NCI-H2196 treated with DMSO at 0.1 percent for 48 hours (cell line): ENCODE measurements around the gene JARID2.
"Not testable (repeated sequence)": the region's sequence is repeated elsewhere in the genome, so short reads cannot be mapped to it uniquely, and the experiment has no call there.

Experiments
- DNase-seq: peaks from one replicate; lab custom pipeline; 2025; ENCODE audit not compliant: unreplicated experiment; lab: John Stamatoyannopoulos, UW

Gene JARID2

DNA sequence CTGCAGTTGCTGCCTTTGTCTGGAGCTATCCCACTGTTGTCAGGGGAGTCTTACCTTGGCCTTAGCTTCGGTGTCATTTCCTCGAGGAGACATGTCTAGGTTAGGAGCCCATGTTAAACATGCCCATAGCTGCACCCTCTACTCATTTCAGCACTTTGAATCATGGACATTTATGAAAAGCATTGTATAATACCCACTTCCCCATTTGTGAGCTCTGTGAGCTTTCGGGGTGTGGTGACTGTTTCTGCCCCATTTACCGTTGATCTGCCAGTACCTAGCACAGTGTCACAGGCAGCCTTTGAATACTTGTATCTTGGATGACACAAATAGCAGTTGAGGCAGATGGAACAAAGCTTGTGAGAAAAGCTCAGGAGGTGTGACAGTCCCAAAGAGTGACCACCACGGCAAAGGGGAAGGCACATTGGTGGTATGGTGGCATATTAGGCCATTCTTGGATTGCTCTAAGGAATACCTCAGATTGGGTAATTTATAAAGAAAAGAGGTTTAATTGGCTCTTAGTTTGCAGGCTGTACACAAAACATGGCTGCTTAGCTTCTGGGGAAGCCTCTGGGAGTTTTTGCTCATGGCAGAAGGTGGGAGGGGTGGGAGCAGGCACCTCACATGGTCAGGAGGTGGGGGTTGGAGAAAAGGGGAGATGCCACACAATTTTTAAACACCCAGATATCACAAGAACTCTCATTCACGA lies 42.0 kb downstream of the JARID2 start:
- DNase-seq: no peak

DNA sequence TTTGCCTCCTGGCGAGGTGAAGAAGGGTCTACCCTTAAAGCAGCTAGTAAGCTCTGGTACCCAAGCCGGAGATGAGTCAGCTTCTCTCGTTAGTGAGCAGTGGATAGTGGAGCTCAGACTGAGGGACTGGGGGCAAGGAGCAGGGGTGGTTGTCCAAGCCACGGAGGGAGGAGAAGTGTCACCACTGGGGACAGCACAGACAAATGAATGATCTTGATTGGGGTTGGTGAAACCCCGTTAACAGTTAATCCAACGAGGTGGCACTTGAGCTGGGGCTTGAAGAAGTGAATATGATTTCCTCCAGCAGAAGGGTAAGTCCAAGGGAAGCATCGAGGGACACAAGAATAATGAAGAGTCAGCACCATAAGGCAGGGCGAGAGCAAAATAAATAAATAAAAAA lies 43.0 kb downstream of the JARID2 start:
- DNase-seq: no peak

DNA sequence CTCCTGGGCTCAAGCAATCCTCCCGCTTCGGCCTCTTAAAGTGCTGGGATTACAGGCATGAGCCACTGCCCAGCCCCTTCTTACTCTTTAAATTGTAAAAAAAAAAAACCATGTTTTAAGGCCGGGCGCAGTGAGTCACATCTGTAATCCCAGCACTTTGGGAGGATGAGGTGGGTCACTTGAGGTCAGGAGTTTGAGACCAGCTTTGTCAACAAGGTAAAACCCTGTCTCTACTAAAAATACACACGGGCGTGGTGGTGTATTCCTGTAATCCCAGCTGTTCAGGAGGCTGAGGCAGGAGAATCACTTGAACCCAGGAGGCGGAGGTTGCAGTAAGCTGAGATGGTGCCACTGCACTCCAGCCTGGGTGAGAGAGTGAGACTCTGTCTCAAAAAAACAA lies 43.6 kb downstream of the JARID2 start:
- DNase-seq: not testable (repeated sequence)

DNA sequence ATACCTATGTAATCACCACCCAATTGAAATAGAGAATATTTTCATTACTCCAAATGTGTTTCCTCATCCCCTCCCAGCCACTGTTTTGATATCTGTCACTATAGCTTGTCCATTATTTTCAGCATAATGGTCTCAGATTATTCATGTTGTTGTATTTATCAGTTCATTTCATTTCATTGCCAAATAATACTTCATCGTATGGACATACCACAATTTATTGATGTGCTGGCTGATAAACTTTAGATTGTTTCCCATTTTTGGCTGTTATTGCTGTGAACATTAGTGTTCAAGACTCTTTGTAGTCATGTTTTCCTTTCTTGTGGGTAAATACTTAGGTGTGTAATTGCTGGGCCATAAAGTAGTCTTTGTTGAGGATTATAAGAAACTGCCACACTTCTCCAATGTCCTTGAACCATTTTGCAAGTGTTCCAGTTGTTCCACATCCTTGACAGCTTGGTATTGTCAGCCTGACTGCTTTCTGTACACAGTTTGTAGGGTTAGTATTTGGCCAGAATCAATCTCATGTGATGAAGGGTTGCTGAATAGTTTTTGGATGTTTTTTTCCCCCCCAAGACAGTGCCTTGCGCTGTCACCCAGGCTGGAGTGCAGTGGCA lies 44.3 kb downstream of the JARID2 start:
- DNase-seq: no peak

DNA sequence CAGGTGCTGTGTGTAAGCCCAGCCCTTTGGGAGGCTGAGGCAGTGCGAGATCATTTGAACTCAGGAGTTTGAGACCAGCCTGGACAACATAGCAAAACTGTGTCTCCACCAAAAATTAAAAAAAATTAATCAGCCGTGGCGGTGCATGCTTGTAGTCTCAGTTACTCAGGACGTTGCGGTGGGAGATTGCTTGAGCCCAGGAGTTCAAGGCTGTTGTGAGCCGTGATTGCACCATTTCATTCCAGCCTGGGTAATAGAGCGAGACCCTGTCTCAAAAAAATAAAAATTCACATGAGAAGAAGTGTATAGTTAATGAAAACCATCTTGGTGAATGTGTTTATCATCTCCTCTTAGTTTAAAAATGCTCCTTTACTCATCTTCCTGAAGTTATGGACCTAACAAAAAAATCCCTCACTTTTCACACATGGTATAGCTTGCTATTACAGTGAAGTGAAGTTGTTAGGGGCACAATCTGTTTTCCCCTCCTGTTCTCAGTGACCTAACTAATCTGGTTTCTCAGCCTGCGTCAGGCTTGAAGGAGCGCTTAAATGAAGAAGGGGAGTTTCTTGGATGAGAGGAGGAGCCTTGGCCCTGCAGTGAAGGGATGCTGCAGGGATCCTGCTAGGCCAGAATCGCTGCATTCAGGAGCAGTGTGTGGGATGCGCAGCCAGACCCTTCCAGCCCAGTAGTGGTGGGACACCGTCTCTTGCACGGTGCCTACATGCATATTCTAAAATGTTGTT lies 45.3 kb downstream of the JARID2 start:
- no peak for DNase-seq

DNA sequence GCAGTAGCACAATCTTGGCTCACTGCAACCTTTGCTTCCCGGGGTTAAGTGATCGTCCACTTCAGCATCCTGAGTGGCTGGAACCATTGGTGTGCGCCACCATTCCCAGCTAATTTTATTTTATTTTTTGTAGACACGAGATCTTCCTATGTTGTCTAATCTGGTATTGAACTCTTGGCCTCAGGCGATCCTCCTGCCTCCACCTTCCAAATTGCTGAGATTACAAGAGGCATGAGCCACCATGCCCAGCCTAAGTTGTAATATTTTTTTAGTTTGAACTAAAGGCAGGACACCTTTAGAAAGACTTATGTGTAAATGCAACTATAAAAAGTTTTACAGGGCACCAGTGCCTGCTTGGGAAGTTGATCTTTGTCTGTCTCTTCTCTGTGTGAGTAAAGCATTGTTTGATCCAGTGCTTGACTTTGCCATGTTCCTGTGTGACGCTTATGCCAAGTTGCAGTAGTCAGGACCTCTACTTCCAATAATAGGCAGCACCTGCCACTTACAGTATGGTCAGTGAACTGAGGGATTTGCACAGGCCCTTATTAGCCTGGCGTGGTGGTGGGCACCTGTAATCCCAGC lies 46.9 kb downstream of the JARID2 start:
- no peak for DNase-seq

DNA sequence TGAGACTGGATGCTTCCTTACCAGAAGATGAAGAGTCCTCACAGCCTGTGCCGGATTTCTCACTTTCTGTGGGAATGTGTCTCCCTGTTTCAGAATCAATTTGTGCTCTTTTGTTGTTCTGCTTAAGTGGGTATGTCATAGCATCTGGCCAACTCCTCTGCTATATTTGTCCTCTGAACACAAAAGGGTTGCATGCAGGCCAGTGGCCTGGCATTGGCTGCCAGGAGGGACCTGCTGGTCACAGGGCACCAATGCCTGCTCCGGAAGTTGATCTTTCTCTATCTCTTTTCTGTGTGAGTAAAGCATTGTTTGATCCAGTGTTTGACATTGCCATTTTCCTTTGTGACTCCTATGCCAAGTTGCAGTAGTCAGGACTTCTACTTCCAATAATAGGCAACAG lies 47.8 kb downstream of the JARID2 start:
- peak; percentile 23 for DNase-seq

DNA sequence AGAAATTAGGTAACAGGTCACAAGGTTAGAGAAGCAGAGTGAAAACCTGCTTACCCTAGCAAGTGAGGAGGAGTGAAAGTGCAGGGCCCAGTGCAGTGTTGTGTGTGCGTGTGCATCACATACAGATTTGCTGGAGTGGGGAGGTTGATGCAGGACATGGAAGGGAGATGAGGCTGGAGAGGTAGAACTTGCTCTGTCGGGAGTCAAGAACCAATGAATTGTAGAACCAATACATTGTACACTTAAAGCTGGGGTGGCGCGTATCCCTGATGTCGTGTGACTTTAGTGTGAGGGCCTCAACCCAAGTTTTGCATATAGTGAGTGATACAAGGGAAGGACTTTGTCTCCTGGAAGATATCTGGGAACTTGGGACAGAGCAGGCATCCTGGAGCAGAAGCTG lies 48.6 kb downstream of the JARID2 start:
- DNase-seq: no peak

DNA sequence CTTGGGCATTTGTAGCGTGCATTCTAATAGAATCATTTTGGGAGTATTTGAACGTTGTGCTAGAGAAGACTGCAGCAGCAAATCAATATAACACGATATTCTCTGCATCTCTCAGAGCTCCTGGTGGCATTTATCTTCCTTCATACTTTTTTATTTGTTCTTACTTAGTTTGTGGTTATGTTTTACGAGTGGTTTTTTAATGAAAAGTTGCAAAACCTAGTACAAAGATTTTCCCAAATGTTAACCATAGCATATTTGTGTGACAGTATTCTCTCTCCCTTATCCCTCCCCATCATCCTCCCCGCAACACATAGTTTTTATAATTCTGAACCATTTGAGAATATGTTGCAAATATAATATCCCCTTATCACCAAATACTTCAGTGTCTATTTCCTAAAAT lies 50.4 kb downstream of the JARID2 start:
- DNase-seq: no peak

DNA sequence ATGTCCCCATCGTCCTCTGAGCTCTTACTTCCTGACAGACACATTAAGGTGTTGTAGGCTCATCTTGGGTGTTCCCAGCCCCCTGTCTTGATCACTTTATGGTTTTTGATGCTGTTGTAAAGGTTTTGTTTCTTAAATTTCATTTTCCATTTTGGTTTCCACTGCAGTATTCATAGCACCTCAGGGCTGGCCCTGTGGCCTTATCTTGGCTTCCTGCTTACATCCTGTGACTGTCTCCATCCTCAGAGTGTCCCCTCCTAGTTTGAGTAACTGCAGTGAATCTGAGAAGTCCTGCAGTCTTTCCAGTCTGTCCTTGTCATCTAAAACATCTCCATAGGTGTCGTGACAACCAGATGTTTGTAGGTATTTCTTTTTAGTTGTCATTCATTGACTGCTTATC lies 50.9 kb downstream of the JARID2 start:
- no peak for DNase-seq

DNA sequence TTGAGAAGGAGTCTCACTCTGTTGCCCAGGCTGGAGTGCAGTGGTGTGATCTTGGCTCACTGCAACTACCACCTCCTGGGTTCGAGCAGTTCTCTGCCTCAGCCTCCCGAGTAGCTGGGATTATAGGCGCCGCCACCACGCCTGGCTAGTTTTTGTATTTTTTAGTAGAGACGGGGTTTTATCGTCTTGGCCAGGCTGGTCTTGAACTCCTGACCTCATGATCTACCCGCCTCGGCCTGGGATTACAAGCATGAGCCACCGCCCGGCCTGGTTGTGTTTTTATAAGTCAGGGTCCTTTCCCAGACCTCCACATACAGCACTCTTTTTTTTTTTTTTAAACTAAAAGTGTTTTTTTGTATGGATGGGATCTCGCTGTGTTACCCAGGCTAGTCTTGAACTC lies 51.3 kb downstream of the JARID2 start:
- not testable (repeated sequence) for DNase-seq

DNA sequence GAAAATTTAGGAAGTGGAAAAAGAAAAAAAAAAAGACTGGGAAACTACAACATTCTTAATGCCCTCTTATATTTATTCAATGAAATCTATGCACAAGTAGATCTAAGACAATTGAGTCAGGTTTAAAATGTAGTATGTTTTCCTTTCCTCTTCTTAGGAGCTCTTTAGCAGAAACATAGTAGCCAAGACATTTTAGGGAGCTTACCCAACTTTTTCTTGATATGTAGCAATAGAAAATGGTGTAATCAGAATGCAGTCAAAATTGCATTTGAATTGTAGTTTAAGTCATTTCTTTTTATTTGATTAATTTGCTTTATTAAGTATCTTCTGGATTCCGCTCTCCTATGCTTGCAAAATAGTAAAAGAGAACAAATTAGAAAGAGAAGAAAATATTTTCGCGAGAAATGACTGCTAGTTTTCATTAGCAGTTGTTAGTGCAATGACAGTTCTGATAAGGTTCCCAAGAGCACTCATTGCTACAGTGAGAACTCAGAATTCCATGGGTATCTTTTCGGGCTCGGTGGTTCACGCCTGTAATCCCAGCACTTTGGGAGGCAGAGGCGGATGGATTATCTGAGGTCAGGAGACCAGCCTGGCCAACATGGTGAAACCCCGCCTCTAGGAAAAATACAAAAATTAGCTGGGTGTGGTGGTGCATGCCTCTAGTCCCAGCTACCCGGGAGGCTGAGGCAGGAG lies 52.2 kb downstream of the JARID2 start:
- DNase-seq: no peak

DNA sequence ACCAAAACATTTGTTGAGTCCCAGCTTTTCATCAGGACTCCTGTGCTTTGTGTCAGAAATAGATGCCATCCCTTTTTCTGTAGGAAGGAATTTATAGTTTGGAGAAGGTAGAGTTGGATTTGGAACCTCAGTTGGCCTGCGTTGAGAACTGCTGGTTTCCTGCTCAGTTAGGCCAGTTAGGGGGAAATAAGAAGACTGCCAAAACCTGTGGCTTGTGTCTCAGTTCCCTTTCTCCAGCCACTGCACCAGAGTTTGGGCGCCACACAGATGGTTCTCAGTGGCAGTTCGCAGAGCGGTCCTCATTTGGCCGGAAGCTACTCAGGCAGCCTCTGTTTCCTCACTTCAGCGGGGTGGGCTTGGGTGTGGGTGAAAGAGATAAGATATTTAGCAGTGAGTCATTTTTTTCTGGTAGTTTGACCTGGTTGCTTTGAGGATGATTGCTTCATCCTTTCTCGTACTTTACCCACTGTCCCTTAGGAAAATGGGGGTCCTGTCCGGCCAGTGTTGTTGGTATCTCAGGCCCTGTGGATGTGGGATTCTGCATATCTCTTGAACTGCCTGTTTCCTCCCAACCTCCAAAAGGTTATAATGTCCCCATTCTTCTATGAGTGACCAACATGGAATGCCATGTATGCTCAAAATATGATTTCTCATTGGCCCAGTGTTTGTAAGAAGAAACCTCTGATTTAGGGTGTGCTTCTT lies 53.7 kb downstream of the JARID2 start:
- no peak for DNase-seq

DNA sequence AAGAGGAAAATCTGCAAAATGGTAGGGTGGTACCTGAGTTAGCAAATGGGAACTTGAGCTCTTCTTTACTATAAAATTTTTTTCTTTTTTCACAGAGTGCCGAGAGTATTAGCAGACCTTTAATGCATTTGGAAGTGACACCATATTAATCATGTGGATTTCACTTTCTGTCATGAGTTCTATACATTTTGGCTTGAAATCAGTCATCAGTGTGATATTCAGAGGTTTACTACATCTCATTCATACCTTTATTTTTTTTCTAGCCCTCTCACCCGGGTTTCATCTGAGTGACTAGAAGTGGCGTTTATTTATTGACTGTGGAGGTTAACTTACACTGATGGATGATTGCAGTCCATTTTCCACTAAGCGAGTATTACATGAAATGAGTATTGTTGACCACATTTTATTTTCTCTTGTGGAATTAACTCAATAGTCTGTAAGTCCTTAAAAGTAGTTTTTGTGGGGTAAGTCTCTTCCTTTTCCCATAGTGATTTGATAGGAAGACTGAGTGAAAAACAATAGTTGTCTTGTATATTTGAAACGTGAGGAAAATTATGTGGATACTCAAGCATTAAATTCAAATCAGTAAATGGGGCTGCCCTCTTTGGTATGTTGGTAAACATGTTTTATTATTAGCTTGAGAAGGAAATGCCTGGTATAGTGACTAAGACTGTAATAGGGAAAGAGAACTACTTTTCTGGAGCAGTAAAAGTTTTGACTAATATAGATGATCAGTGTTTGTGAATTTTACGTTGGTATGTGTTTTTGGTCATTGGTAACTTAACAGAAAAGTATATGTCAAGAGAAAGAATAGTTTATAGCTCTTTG lies 55.5 kb downstream of the JARID2 start:
- DNase-seq: no peak

DNA sequence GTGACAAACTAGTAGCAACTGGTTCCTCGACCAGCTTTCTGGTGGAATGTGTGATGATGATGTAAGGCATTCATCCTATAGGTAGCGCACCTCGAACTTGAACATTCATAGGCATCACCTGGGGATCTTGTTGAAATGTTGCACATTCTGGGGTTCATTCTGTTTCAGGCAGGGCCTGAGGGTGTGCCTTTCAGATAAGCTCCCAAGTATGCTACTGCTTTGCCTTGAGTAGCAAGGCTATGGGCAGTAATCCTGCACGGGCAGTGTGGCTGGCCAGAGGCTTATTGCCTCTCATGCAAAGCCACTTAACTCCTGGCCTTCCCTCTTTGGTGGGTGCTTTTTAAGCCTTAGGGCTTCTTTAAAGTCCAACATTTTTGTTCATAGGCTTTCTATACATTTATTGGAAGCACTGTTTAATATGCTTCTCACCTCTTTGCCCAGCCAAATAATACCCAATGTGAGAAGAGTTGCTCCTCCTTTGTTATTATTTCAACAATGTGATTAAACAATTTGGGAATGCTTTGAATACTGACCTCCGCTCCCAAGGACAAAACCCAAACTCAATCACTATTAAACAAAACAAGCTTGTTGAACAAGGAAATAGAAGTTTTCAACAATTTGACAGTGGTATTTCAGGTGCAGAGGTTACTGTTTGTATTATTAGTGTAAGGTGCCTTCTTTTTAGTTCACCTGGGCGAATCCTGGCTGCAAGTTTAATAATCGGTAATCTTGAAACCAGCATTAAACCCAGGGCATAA lies 57.5 kb downstream of the JARID2 start:
- DNase-seq: no peak

DNA sequence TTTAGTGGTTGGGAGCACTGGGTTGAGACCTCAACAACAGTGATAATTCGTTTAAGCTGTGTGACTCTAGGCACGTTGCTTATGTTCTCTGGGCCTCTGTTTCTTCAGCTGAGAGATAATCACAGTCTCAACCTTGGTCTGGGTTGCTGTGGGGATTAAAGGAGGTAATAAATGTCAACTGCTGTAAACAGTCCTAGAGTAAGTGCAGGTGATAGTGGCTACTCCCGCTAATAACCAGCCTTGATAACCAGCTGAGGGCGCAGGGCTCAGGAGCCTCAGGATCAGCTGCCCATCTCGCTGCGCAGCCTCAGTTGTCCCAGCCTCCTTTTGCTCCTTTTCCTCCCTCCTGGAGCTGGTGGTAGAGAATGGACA lies 58.0 kb downstream of the JARID2 start:
- DNase-seq: no peak

DNA sequence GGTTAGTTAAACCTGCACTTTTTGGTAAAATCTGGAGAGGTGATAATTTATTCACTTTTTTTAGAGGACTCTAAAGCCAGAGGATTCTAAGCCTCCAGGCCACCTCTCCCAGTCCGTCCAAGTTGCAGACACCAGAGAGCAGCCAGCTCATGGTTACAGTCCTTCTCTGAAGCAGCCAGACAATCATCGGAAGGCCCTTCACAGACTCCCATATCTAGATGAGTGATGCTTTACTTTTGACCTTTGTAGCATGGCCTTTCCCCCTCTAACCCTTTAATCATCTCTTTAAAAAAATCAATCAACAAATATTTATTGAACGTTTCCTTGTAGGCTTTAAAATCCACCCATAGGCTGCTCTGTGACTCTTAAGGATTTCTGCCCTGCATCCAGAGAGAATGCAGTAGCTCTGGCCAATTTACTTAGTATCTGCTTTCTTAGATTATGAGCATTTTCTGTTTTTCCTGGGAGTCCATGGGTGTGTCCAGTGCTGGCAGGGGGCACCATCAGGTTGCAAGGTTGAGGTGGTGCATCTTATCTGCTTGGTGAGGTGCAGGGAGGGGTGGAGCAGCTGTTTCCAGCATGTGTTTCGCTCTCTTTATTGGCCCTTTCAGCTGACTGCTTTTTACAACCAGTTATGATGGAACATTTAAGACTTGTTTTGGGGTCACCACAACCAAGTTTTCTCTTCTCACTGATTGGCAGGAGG lies 58.6 kb downstream of the JARID2 start:
- no peak for DNase-seq

DNA sequence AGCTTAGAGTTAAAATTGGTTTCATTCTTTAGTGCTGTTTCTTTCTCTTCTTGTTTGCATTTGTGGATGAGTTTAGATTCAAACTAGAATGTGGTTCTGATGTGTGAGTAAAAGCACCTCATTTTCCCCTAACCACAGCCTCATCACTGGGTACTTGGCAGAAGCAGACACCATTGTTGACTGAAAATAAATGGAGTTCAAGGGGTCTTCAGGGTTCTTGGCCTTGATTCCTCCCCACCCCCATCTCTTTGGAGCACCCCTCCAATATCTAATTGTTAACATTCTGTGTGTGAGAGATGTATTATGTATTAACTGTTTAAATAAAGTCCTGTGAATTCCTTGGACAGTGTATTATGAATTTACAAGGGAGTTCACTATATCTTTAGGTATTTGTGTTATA lies 59.6 kb downstream of the JARID2 start:
- no peak for DNase-seq

DNA sequence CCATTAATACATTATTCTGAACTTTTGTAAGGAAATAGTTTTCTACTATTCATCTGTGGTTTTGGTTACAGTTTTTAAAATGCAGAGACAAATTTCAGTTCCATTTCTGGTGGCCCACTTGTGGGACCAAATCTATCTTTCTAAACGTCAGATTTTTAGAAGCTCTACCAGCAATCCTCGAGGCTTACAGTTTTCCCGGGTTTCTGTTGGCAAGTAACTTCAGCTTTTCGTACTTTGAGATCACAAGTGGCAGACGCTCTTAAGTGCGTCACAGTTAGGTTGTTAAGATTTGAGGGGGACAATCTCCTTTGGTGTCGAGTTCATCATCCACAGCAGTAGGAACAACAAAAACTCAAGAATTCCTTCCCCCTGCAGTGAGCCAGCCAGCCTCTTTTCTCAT lies 60.0 kb downstream of the JARID2 start:
- no peak for DNase-seq
